Hepatic stellate cell (primary cell): ENCODE measurements around the gene CCDC17.
"Not testable (repeated sequence)": the region's sequence is repeated elsewhere in the genome, so short reads cannot be mapped to it uniquely, and the experiment has no call there.

Experiments
- DNase-seq: peaks from one replicate; pipeline ENCODE4 v3.0.0; 2011; ENCODE audit warnings: low spot score

Gene CCDC17

GRCh38 chr1:45621895-45622523, 1.8 kb downstream of the CCDC17 start:
- DNase-seq, result no peak

GRCh38 chr1:45621501-45621836, 2.4 kb downstream of the CCDC17 start:
- no peak for DNase-seq

GRCh38 chr1:45620588-45621500, 3.0 kb downstream of the CCDC17 start:
- no peak for DNase-seq

- no peak for DNase-seq
Measured at GRCh38 chr1:45619149-45619921, 4.5 kb downstream of the CCDC17 start.

GRCh38 chr1:45617618-45618017, 6.2 kb downstream of the CCDC17 start:
- DNase-seq, result no peak

- DNase-seq, result no peak
Measured at GRCh38 chr1:45615885-45616284, 8.0 kb downstream of the CCDC17 start.

GRCh38 chr1:45612941-45613579, 10.8 kb downstream of the CCDC17 start:
- DNase-seq, result no peak

- DNase-seq, result no peak
Measured at GRCh38 chr1:45610589-45611226, 13.1 kb downstream of the CCDC17 start.

GRCh38 chr1:45608175-45609156, 15.4 kb downstream of the CCDC17 start:
- no peak for DNase-seq

- DNase-seq, result no peak
Measured at GRCh38 chr1:45607404-45608074, 16.3 kb downstream of the CCDC17 start.

- no peak for DNase-seq
Measured at GRCh38 chr1:45604239-45604638, 19.6 kb downstream of the CCDC17 start.

GRCh38 chr1:45596765-45597164, 27.1 kb downstream of the CCDC17 start:
- not testable (repeated sequence) for DNase-seq

- DNase-seq, result no peak
Measured at GRCh38 chr1:45594412-45594811, 29.4 kb downstream of the CCDC17 start.

- DNase-seq, result no peak
Measured at GRCh38 chr1:45589861-45590260, 34.0 kb downstream of the CCDC17 start.

GRCh38 chr1:45586769-45587168, 37.1 kb downstream of the CCDC17 start:
- no peak for DNase-seq

- DNase-seq, result no peak
Measured at GRCh38 chr1:45585496-45586075, 38.3 kb downstream of the CCDC17 start.

GRCh38 chr1:45585110-45585426, 38.8 kb downstream of the CCDC17 start:
- no peak for DNase-seq

- peak; percentile 93 for DNase-seq
Measured at GRCh38 chr1:45584351-45585109, 39.3 kb downstream of the CCDC17 start.
